Natural killer cell (primary cell): ENCODE results near the gene MEX3D. TPM values are rescaled to one million over a fixed set of nuclear protein-coding genes. Genes with fewer than 3 reads are reported as not detected.

Experiments used
- ATAC-seq, 3 donors: fragments of 150-1000 bp in 2 of 3; fragments of 200-7000 bp in 1 of 3; cut with Tn5 transposase; 1 replicate in 1 of 3; 2 replicates in 2 of 3; pipeline ENCODE4 v1.10.0; 2021; ENCODE audit warnings: mild to moderate bottlenecking in 2 of 3, moderate library complexity in 2 of 3
- DNase-seq, 2 donors: peaks; one replicate each; pipeline versions ENCODE4 v3.0.0 to v3.0.0-alpha.2; 2013 to 2021; ENCODE audit warnings: mixed read lengths in 1 of 2
- H3K27ac ChIP-seq: one replicate; pipeline ENCODE4 v1.5.1; 2013; ENCODE audit warnings: mild to moderate bottlenecking, low read length
- H3K27me3 ChIP-seq: one replicate; pipeline ENCODE4 v1.6.1; 2013; ENCODE audit warnings: low read length; ENCODE audit not compliant: control insufficient read depth, insufficient read depth
- H3K36me3 ChIP-seq: one replicate; pipeline ENCODE4 v1.6.1; 2013; ENCODE audit warnings: low read length; ENCODE audit not compliant: control insufficient read depth, insufficient read depth
- H3K4me1 ChIP-seq: one replicate; pipeline ENCODE4 v1.6.1; 2013; ENCODE audit warnings: low read length; ENCODE audit not compliant: control insufficient read depth, insufficient read depth
- H3K4me3 ChIP-seq: one replicate; pipeline ENCODE4 v1.5.1; 2013; ENCODE audit warnings: low read length
- H3K9me3 ChIP-seq: one replicate; pipeline ENCODE4 v1.6.1; 2013; ENCODE audit warnings: low read length; ENCODE audit not compliant: control insufficient read depth, insufficient read depth
- H3K27ac Mint-ChIP-seq, 2 donors: one replicate each; pipeline ENCODE4 v1.8.0; 2022; ENCODE audit warnings: mild to moderate bottlenecking in 2 of 2, mixed read lengths in 2 of 2, moderate library complexity in 1 of 2
- H3K27me3 Mint-ChIP-seq, 2 donors: one replicate each; pipeline ENCODE4 v1.8.0; 2022; ENCODE audit warnings: low read depth in 2 of 2, mixed read lengths in 2 of 2
- H3K36me3 Mint-ChIP-seq: one replicate; pipeline ENCODE4 v1.8.0; 2022; ENCODE audit warnings: mixed read lengths
- H3K4me1 Mint-ChIP-seq, 2 donors: one replicate each; pipeline ENCODE4 v1.8.0; 2022; ENCODE audit warnings: mixed read lengths in 2 of 2
- H3K4me3 Mint-ChIP-seq: one replicate; pipeline ENCODE4 v1.8.0; 2022; ENCODE audit warnings: mild to moderate bottlenecking, moderate library complexity, mixed read lengths
- H3K9me3 Mint-ChIP-seq, 2 donors: one replicate each; pipeline ENCODE4 v1.8.0; 2022; ENCODE audit warnings: mixed read lengths in 2 of 2
- WGBS: methylation state at CpG from one replicate; pipeline ENCODE4 v1.1.7; 2013; ENCODE audit warnings: missing lambda C conversion rate; ENCODE audit not compliant: insufficient coverage; 5-methylcytosine and 5-hydroxymethylcytosine counted together
- intact Hi-C: fragments of 100-400 bp; cut with micrococcal nuclease; formaldehyde crosslinking; loops from one replicate; pipeline ENCODE4 v1.14.2; 2022
- total RNA-seq, 4 donors: library from RNA; stranded (reverse); fragments of 120-200 nt in 1 of 4; gene quantifications; one replicate each; pipeline versions ENCODE4 v1.2.3 to v1.2.4, GENCODE V29; 2013 to 2022
- TF ChIP-seq, protein P1 (sequence below): fragments of 200-600 bp; IDR thresholded peaks from one replicate; pipeline ENCODE4 v1.8.0; 2022; ENCODE audit warnings: antibody characterized with exemption

The MEX3D gene
- total RNA-seq, 3 donors from 2014 or later (not counting 1 experiment from before 2014, with no cell fraction given) = 4.2 to 6.9 (median 4.4) TPM

DNA sequence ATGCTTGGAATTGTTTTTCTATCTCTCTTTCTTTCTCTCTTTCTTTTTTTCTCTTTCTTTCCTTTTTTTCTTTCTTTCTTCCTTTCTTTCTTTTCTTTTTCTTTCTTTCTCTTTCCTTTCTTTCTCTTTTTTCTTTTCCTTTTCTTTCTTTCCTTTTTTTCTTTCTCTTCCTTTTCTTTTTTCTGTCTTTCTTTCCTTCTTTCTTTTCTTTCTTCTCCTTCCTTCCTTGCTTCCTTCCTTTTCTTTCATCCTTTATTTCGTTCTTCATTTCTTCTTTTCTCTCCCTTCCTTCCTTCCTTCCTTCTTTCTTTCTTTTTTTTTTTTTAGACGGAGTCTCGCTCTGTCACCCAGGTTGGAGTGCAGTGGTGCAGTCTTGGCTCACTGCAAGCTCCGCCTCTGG, 1.9 kb upstream of the MEX3D start:
- Mint-ChIP-seq H3K4me1 (peaks cover 0 to 4% of the 10 kb centered on the region in 2 donors), H3K9me3 (no peaks in the 10 kb centered on the region), H3K4me3 (peak overlapping the region; percentile 71), H3K36me3 (no peaks in the 10 kb centered on the region), H3K27me3 (peaks cover 10 to 13% of the 10 kb centered on the region in 2 donors), H3K27ac (peak overlapping the region in 1 of 2 donors; percentile 25)
- DNase-seq (no peak), ATAC-seq (no peak)
- intact Hi-C loops = no loop called here
- H3K4me1 ChIP-seq = peaks cover 14% of the 10 kb centered on the region
- no peak overlapping the region for H3K27ac ChIP-seq
- TF ChIP-seq, protein P1, sequence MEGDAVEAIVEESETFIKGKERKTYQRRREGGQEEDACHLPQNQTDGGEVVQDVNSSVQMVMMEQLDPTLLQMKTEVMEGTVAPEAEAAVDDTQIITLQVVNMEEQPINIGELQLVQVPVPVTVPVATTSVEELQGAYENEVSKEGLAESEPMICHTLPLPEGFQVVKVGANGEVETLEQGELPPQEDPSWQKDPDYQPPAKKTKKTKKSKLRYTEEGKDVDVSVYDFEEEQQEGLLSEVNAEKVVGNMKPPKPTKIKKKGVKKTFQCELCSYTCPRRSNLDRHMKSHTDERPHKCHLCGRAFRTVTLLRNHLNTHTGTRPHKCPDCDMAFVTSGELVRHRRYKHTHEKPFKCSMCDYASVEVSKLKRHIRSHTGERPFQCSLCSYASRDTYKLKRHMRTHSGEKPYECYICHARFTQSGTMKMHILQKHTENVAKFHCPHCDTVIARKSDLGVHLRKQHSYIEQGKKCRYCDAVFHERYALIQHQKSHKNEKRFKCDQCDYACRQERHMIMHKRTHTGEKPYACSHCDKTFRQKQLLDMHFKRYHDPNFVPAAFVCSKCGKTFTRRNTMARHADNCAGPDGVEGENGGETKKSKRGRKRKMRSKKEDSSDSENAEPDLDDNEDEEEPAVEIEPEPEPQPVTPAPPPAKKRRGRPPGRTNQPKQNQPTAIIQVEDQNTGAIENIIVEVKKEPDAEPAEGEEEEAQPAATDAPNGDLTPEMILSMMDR = no peak
- H3K36me3 ChIP-seq = no peaks in the 10 kb centered on the region
- H3K4me3 ChIP-seq = no peak overlapping the region
- no peaks in the 10 kb centered on the region for H3K9me3 ChIP-seq
- 59% methylated on average over 4 of the region's 4 CpGs for WGBS
- H3K27me3 ChIP-seq = no peaks in the 10 kb centered on the region

- Mint-ChIP-seq H3K4me1 (peaks cover 0 to 4% of the 10 kb centered on the region in 2 donors), H3K27ac (no peak overlapping the region), H3K27me3 (peaks cover 10 to 13% of the 10 kb centered on the region in 2 donors), H3K36me3 (no peaks in the 10 kb centered on the region), H3K9me3 (no peaks in the 10 kb centered on the region), H3K4me3 (no peak overlapping the region)
- peaks cover 14% of the 10 kb centered on the region for H3K4me1 ChIP-seq
- no peak overlapping the region for H3K27ac ChIP-seq
- TF ChIP-seq, protein P1 = no peak
- intact Hi-C loops = no loop called here
- H3K9me3 ChIP-seq = no peaks in the 10 kb centered on the region
- no peaks in the 10 kb centered on the region for H3K27me3 ChIP-seq
- DNase-seq (peak in 1 of 2 donors; percentile 25), ATAC-seq (peak; percentile 42 to 61 (median 60))
- no peak overlapping the region for H3K4me3 ChIP-seq
- WGBS = under 1% methylated on average over 73 of the region's 73 CpGs
- no peaks in the 10 kb centered on the region for H3K36me3 ChIP-seq
Measured at GRCh38 chr19:1567848-1568227, 287 bp downstream of the MEX3D start.

DNA sequence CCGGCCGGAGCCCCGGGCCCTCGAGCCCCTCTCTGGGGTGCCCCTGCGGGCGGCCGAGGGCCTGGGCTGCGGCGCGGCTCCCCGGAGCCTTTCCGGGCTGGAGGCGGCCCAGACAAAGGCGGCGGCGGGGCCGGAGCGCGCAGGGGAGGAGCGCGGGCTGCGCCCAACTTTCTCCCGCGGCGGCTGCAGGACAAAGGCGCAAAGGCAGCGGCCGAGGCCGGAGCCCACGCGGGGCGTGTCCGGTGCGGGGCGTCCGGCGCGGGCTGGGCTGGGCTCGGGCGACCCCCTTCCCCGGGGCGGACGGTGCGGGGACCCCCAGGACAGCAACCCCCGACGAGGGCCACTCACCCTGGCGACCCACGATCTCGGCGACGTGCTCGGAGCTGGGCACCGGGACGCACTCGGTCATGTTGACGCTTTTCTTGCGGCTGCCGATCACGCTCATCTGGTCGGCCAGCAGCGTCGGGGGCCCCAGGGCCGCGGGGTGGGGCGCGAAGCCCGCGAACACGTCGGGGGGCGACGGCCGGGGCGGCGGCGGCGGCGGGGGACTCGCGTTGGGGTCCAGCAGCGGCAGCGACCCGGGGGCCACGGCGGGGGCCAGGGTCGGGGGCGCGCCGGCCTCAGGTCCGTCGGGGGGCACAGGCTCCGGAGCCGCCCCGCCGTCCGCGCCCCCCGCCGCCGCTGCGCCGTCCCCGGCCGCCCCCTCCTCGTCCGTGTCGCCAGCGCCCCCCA, 843 bp downstream of the MEX3D start:
- H3K27ac ChIP-seq = no peak overlapping the region
- ATAC-seq (no peak), DNase-seq (peak in 1 of 2 donors; percentile 30)
- H3K36me3 ChIP-seq = no peaks in the 10 kb centered on the region
- H3K9me3 ChIP-seq = no peaks in the 10 kb centered on the region
- peaks cover 10 to 13% of the 10 kb centered on the region in 2 donors for H3K27me3 Mint-ChIP-seq
- H3K4me1 ChIP-seq = peaks cover 14% of the 10 kb centered on the region
- H3K36me3 Mint-ChIP-seq = no peaks in the 10 kb centered on the region
- H3K4me3 ChIP-seq = no peak overlapping the region
- H3K27me3 ChIP-seq = no peaks in the 10 kb centered on the region
- peak overlapping the region; percentile 47 for H3K4me3 Mint-ChIP-seq
- no peaks in the 10 kb centered on the region for H3K9me3 Mint-ChIP-seq
- H3K4me1 Mint-ChIP-seq = peaks cover 0 to 4% of the 10 kb centered on the region in 2 donors
- intact Hi-C loops = no loop called here
- no peak overlapping the region for H3K27ac Mint-ChIP-seq
- TF ChIP-seq, protein P1 = no peak
- whole genome bisulfite sequencing = 2% methylated on average over 108 of the region's 108 CpGs
